Measurements from ENCODE around the gene PARD3.
"Not testable (repeated sequence)": the region's sequence is repeated elsewhere in the genome, so short reads cannot be mapped to it uniquely, and the experiment has no call there.

DNA sequence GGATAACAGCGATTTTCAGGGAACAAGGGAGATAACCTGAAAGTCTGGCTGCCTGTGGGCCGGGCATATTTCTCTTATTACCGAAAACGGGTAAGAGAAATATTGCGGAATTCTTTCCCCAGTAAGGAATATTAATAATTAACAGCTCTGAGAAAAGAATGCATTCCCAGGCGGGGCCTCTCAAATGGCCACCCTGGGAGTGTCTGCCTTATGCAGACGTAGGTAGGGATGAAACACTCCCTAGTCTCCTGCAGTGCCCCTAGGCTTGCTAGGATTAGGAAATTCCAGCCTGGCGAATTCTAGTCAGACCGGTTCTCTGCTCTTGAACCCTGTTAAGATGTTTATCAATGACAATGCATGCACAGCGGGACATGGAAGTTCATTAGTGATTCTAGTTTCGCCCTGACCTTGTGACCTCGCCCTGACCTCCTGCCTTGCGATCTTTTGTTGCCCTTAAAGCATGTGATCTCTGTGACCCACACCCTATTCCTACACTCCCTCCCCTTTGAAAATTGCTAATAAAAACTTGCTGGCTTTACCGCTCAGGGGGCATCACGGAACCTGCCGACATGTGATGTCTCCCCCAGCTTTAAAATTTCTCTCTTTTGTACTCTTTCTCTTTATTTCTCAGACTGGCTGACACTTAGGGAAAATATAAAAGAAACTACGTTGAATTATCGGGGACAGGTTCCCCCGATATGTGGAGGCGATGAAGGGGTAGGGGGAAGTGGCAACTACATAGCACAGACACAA, 387.8 kb downstream of the PARD3 start:
- TF ChIP-seq, protein P1, sequence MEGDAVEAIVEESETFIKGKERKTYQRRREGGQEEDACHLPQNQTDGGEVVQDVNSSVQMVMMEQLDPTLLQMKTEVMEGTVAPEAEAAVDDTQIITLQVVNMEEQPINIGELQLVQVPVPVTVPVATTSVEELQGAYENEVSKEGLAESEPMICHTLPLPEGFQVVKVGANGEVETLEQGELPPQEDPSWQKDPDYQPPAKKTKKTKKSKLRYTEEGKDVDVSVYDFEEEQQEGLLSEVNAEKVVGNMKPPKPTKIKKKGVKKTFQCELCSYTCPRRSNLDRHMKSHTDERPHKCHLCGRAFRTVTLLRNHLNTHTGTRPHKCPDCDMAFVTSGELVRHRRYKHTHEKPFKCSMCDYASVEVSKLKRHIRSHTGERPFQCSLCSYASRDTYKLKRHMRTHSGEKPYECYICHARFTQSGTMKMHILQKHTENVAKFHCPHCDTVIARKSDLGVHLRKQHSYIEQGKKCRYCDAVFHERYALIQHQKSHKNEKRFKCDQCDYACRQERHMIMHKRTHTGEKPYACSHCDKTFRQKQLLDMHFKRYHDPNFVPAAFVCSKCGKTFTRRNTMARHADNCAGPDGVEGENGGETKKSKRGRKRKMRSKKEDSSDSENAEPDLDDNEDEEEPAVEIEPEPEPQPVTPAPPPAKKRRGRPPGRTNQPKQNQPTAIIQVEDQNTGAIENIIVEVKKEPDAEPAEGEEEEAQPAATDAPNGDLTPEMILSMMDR (conservative IDR thresholded peaks at IDR 0.05) = not testable (repeated sequence)
- not testable (repeated sequence) for TF ChIP-seq EZH2 (IDR thresholded peaks at IDR 0.05; ENCODE audit: low read depth)
